Middle frontal gyrus (tissue), 1 donor: Measurements from ENCODE around the gene PTPN2.

Experiments
- DNase-seq: peaks from one replicate; pipeline ENCODE4 v3.0.0-alpha.2; 2015; ENCODE audit warnings: low spot score; ENCODE audit errors: extremely low spot score

PTPN2 gene

DNA sequence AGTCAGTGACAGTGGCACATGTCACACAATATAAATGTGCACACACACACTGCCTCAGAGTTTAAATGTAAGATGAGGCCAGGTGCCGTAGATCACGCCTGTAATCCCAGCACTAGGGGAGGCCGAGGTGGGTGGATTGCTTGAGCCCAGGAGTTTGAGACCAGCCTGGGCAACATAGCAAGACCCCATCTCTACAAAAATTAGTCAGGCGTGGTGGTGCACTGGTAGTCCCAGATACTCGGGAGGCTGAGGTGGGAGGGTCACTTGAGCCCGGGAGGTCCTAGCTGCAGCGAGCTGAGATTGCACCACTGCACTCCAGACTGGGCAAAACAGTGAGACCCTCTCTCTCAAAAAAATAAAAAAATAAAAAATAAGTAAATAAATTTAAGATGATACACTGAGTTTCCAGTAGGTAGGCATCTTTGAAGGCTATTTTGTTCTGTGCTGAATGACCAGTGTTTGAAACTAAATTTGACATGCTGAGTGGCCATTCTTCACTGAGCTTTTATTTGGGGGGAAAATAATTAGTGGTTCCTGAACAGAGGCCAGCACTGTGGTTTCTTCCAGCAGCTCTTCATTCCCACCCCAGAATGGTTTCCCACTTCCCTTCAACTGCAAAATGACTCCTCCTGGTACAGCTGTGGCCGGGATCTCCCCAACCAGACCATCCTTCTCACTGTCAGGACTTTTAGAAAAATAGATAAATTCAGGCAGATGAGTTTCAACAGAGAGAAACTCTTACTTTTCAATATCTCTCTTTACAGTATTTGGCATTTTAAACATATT, 136.3 kb downstream of the PTPN2 start:
- no peak for DNase-seq

DNA sequence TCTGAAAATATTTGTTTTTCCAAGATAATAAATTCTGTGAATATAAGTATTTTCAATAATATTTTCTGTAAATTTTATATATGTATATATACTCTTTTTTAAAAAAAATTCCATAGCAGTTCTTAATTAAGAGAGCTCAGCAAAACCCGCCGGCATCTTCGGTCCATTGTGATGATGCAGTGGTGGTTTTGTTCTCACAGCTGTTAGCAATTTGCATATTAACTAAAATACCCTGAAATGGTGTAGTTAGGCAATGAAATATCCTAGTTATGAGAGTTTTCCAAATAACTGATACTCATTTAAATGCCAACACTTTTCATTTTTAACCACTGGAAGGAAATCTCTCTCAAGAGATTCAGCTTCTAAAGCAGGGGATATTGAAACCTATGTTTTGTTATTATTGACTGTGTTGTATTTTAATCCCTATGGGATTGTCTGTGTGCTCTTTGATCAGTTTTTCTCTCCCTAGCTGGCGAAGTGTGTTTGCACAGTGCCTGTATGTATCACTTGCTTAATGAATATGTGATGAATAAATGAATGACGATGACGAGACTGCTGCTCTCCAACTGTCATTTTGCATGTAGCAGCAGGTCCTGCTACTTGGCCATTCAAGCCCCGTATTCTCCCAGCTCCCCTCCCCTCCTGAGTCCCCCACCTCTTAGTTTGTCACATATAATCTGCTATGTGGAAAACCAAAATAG, 138.8 kb downstream of the PTPN2 start:
- DNase-seq = no peak

DNA sequence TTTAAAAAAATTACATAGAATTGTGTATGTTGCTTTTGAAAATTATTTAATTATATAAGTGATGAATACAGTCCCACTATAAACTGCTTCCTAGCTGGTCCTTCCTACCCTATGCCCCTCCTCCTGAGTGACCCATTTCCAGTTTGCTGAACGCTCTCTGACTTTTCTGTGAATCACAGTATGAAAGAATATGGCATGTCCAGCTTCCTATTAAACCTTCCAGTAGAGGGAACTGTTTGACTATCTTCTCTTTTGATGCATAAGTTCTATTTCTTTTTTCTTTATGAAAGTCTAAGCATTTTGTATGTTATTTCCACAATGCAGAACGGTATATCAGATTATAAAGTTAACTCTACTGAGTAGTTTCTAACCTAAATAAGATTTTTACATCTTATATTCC, 139.9 kb downstream of the PTPN2 start:
- no peak for DNase-seq

DNA sequence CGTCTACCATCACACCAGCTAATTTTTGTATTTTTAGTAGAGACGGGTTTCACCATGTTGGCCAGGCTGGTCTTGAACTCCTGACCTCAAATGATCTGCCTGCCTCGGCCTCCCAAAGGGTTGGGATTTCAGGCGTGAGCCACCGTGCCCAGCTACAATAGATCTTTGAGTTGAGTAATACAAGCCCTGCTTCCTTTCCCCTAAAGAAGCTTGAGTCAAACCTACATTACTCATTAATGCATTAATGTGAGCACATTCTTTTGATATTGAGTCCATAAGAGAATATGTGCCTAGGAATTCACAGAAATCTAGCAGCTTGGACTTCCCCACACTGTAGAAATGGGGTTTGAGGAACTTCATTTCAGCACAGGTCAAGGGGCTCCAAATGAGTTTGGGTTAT, 141.6 kb downstream of the PTPN2 start:
- DNase-seq = no peak
